CD4-positive, alpha-beta T cell treated with Interleukin-21 for 1 hour (primary cell): ENCODE results near the gene TMEM212.

Source experiments
- DNase-seq: peaks from one replicate; pipeline ENCODE4 v3.0.0-alpha.2; 2020

The TMEM212 gene

DNA sequence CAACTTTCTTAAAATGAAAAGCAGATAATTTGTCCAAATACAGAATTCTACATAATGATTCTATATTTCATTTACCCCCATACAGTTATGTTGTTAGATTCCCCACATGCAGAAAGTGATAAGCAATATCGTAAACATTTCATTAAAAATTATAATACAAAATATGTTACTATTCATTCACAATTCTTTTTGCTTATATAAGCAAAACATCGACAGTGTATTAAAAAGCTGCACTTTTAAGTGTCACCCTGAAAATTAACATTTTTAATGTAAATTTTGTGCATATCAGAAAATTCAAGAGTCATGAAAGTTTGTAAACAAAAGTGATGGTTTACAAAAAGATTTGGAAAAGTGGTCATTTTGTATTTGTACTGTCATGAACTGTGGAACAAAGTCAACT lies 19.2 kb downstream of the TMEM212 start:
- no peak for DNase-seq

- no peak for DNase-seq
Measured at GRCh38 chr3:171862993-171863521, 19.9 kb downstream of the TMEM212 start.

GRCh38 chr3:171863920-171864319 lies 20.8 kb downstream of the TMEM212 start:
- no peak for DNase-seq

DNA sequence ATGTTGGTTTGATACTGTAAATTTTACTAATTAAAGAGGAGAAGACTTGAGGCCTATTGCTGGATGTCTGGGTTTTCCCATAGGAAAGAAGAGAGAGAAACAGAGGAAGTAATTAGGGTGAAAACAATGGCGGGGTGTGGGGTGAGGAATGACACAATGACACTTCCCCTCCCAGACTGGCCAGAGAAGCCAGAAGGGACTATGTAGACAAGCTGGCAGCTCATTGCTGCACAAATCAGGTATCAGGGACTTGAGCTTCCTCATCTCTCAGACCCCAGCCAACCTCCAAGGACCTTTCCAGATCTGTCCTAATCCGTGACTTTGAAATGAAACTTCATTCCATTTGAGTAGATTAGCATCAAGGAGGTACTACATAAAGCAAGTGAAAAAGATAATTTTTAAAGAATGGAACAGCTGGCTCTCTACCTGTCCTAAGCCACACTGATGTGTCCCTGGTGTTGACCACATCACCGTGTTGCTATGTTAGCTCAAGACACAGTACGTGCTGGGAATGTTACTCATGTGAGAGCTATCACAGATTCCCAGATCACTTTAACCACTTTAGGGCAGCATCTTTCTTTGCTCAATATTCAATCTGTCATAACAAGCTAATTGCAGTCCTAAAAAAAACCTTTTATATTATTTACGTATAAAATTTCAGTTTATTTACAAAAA lies 22.2 kb downstream of the TMEM212 start:
- no peak for DNase-seq

DNA sequence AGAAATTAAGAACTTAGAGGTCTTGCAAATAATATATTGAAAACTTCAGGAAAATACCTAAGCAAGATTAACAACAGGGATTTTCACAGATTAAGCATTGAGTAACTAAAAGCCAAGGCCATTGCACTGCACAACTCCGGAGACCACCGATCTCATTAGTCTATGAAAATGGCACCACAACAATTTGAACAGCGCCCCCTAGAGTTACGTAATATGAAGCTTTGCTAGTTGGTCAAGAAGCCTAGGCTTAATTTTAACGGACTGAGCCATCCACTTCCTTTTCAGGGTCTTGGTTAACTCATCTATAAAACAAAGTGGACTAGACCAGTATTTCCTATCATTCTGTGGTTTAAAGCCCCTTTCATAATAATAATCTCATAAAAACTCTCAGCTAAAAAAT lies 24.8 kb downstream of the TMEM212 start:
- no peak for DNase-seq

- no peak for DNase-seq
Measured at GRCh38 chr3:171871392-171872274, 28.5 kb downstream of the TMEM212 start.

- DNase-seq, result no peak
Measured at GRCh38 chr3:171873580-171873979, 30.4 kb downstream of the TMEM212 start.

DNA sequence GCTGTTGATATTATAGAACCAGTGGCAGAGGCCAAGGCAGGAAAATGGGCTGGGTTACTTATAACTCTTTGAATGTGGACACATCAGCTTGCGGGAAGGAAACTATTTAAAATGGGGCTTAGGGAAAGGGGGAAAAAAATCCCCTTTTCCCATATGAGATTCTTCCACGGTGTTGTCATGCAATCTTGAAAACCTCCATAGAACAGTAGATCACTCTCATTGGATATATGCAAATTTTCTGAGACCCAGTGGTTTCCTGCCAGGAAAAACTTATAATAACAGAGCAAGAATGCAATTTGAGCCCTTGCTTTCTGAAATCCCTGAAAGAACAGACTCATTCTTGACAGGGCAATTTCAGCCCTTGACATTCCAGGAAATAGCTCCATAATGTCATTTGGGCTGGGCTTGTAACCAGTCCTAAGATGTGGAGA lies 31.1 kb downstream of the TMEM212 start:
- no peak for DNase-seq

- no peak for DNase-seq
Measured at GRCh38 chr3:171874879-171875278, 31.7 kb downstream of the TMEM212 start.

GRCh38 chr3:171875923-171876412 lies 32.8 kb downstream of the TMEM212 start:
- no peak for DNase-seq

DNA sequence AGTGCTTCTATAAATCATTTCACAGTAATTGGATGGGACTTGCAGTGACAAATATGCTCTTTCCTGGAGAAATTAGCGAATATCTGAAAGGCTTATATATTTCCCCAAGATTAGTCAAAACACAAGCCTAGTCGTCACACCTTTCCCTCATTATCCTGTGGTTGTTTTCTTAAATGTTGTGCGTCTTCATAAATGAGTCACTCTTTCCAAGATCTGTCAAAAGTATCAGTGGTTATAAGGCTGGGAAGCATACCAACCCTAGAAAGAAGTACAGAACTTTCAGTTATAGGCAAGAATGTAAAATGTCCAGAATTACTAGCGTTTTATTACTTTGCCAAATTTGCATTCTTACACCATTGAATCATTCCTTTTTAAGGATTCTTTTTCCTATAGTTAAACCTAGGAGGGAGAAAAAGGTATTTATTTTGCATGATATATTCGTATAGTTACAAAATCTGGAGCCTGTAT lies 33.6 kb downstream of the TMEM212 start:
- no peak for DNase-seq

GRCh38 chr3:171878461-171879225 lies 35.5 kb downstream of the TMEM212 start:
- DNase-seq, result no peak

GRCh38 chr3:171879472-171879871 lies 36.3 kb downstream of the TMEM212 start:
- no peak for DNase-seq

DNA sequence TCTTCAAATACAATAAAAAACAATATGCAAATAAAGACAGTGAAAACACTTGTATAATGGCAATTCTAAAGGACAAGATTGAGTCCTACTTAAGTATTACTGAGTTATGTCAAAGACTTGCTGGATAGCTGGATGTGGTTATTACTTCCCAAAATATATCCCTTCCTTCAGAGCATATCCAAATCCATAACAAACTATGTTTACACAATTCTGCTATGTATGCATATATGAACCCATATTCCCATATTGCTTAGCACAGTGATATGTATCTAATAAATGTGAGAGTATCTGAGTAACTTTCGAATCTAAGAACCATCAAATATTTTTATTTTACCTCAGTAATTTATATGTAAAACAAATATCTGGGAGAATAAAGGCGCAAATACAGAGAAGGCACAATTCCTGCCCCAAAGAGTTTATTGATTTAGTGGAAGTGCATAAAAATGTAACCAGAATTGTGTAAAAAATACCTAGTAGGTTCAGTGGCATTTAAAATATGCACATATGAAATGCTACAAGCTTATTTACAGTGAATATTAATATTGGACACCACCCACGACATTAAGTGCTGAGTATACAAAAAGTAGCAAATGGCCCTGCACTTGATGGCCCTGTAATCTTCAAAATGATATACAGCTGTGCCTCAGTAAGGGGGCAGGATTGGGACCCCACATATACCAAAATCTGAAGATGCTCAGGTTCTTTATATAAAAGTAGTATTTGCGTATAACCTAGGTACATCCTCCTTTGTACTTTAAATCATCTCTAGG lies 37.1 kb downstream of the TMEM212 start:
- DNase-seq, result no peak

- no peak for DNase-seq
Measured at GRCh38 chr3:171881251-171881650, 38.1 kb downstream of the TMEM212 start.

DNA sequence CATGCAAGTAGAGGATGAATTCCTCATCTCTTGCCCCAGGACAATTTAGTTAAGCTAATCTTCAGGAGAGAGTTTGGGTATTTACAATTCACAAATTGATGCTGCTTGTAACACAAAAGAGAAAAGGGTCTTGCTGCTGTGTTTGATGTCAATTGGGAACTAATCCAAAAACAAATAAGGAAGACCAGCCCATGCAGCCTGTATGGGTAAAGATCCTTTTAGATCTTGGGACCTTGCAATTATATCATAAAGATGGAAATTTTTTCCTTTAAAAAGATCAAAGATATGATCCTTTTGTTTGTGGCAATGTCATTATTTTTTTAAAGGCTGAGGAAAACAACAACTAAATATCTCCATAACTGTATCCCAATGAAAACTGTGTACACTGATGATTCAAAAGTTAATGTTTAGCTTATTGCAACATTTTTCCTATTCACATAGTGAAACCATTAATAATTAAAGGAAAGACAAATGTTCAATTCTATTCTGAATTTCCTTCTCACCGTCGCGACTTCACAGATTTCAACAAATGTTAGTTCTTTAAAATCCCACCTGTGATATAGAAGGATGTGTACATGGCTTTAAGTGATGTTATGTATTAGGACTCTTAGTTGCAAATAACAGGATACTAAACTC lies 40.2 kb downstream of the TMEM212 start:
- no peak for DNase-seq

DNA sequence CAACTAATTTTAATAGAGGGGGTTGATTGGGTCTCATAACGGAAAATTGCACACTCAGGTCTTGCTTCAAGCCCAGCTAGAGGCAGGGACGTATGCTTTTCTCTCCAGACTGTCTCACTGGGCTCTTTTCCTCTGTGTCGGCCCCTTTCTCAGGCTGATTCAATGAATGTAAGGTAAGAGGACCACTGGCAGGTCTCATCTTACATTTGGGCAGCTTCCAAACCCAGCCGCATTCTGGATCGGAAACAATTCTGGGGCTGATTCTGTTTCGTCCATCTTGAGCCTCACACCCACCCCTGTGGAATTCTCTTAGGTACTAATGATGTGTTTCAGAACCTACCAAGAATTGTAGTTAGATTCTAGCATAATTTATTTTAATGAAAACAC lies 40.7 kb downstream of the TMEM212 start:
- DNase-seq, result no peak

DNA sequence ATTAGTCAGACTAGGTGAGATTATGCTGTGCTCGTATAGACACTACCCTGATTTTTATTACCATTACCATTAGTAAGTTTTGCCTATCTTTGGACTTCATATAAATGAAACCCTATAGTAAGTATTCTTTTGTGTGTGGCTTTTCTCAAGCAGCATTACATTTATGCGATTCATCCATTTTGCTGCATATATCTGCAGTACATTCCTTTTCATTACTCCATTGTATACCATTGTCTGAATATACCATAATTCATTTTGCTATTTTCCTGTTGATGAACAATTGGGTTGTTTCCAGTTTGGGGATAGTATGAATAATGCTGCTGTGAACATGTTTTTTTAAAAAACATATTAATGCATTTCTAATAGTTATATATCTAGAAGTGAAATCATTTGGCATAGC lies 45.3 kb downstream of the TMEM212 start:
- DNase-seq, result no peak

GRCh38 chr3:171890398-171890797 lies 47.2 kb downstream of the TMEM212 start:
- DNase-seq, result no peak

DNA sequence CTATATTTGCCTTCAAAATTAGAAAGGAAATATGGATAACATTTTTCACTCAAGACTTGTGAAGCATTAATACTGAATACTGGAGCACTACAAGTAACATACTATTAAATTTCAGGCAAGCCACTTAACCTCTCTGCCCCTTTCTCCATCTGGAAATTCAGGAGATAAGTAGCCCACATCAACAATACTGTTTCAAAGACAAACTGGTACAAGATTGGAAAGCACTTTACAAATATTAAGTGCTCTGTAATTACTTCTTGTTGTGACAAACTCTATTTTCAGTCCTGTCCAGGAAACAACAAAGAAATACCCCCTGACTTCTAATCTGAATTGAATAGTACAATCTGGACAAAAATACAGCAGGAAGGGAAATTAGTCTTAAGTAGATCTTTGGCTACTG lies 49.3 kb downstream of the TMEM212 start:
- DNase-seq, result no peak

DNA sequence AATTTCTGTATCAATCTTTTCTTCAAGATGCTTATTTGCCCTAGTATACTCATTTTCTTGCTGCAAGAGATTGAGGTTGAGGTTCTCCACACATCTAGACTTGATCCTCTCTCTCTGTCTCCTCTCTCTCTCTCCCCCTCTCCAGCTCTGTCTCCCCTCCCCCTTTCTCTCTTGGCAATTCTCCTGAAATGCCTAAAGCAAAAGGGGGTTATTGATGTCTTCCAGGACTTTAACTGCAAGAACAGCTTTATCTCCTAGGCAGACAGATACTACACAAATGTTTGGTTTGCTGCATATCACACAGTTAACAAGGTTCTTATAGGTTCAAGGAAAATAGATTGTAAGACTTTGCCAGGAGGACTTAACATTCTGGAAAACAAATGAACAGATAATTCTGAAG lies 52.1 kb downstream of the TMEM212 start:
- DNase-seq, result no peak

- no peak for DNase-seq
Measured at GRCh38 chr3:171895900-171896299, 52.8 kb downstream of the TMEM212 start.
